SJCRH30 (cell line): ENCODE measurements around the gene HERC2. TPM values are rescaled to one million over a fixed set of nuclear protein-coding genes. Genes with fewer than 3 reads are reported as not detected.
A peak's percentile ranks its signal among the peaks of the same experiment; 100 is the strongest.
"Not testable (repeated sequence)": the region's sequence is repeated elsewhere in the genome, so short reads cannot be mapped to it uniquely, and the experiment has no call there.

Experiments used
- DNase-seq, 2 experiments: peaks; one replicate each; pipeline ENCODE4 v3.0.0-alpha.2; 2015 to 2020
- H3K27ac ChIP-seq: fragments of 250-450 bp; sonication (Bioruptor Pico); 2 replicates; pipeline ENCODE4 v1.5.1; 2020; ENCODE audit warnings: mild to moderate bottlenecking, moderate library complexity
- H3K27me3 ChIP-seq: fragments of 250-450 bp; sonication (Bioruptor Pico); 2 replicates; pipeline ENCODE4 v1.5.1; 2020; ENCODE audit warnings: mild to moderate bottlenecking, moderate library complexity
- H3K36me3 ChIP-seq: fragments of 250-450 bp; sonication (Bioruptor Pico); 2 replicates; pipeline ENCODE4 v1.5.1; 2020; ENCODE audit warnings: mild to moderate bottlenecking, moderate library complexity
- H3K4me1 ChIP-seq: fragments of 250-450 bp; sonication (Bioruptor Pico); 2 replicates; pipeline ENCODE4 v1.5.1; 2020; ENCODE audit warnings: mild to moderate bottlenecking, moderate library complexity
- H3K4me3 ChIP-seq: fragments of 250-450 bp; sonication (Bioruptor Pico); 2 replicates; pipeline ENCODE4 v1.5.1; 2020; ENCODE audit warnings: mild to moderate bottlenecking, moderate library complexity
- H3K9me3 ChIP-seq: fragments of 250-450 bp; sonication (Bioruptor Pico); replicated peaks from 2 replicates; pipeline ENCODE4 v1.5.1; 2020; ENCODE audit warnings: mild to moderate bottlenecking, moderate library complexity
- total RNA-seq: library from RNA; depleted of rRNA; stranded (reverse); fragments of >200 nt; shearing (Covaris generic); gene quantifications from 2 replicates; pipeline ENCODE4 v1.2.3, GENCODE V29; 2014

The HERC2 gene
- total RNA-seq, 1 experiment from 2014 or later = 41.2 TPM

GRCh38 chr15:28294560-28294959 is 27.4 kb downstream of the HERC2 start:
- DNase-seq = peak; percentile 58 to 66
- Histone ChIP-seq H3K27ac (peak overlapping the region; percentile 54), H3K36me3 (peaks cover 15% of the 10 kb centered on the region)
- H3K9me3 ChIP-seq, H3K4me1 ChIP-seq, H3K27me3 ChIP-seq, H3K4me3 ChIP-seq: not testable (repeated sequence)

GRCh38 chr15:28289694-28290463 is 32.1 kb downstream of the HERC2 start:
- H3K27me3 ChIP-seq = no peaks in the 10 kb centered on the region

GRCh38 chr15:28288830-28289693 is 32.9 kb downstream of the HERC2 start:
- not testable (repeated sequence) for H3K27me3 ChIP-seq, H3K4me1 ChIP-seq, H3K4me3 ChIP-seq, DNase-seq, H3K9me3 ChIP-seq, H3K27ac ChIP-seq
- H3K36me3 ChIP-seq = peaks cover 15% of the 10 kb centered on the region

More at GRCh38 chr15:28289694-28290463, 32.1 kb downstream of the HERC2 start:
- DNase-seq = no peak
- Histone ChIP-seq H3K9me3 (no peaks in the 10 kb centered on the region), H3K36me3 (peaks cover 15% of the 10 kb centered on the region), H3K27ac (no peak overlapping the region), H3K4me3 (no peak overlapping the region), H3K4me1 (no peaks in the 10 kb centered on the region)

GRCh38 chr15:28286659-28287058 is 35.3 kb downstream of the HERC2 start:
- DNase-seq, H3K9me3 ChIP-seq, H3K27me3 ChIP-seq, H3K4me3 ChIP-seq, H3K27ac ChIP-seq, H3K4me1 ChIP-seq: not testable (repeated sequence)
- H3K36me3 ChIP-seq = peaks cover 21% of the 10 kb centered on the region

- no peak for DNase-seq
- no peaks in the 10 kb centered on the region for H3K27me3 ChIP-seq
- H3K27ac ChIP-seq = no peak overlapping the region
- H3K4me3 ChIP-seq = no peak overlapping the region
- H3K4me1 ChIP-seq = no peaks in the 10 kb centered on the region
- H3K36me3 ChIP-seq = peaks cover 16% of the 10 kb centered on the region
- H3K9me3 ChIP-seq = no peaks in the 10 kb centered on the region
These were observed 35.9 kb downstream of the HERC2 start for GRCh38 chr15:28286031-28286430.

GRCh38 chr15:28281876-28282275 is 40.1 kb downstream of the HERC2 start:
- no peaks in the 10 kb centered on the region for H3K4me1 ChIP-seq
- H3K36me3 ChIP-seq = peaks cover 18% of the 10 kb centered on the region
- no peak overlapping the region for H3K27ac ChIP-seq
- H3K27me3 ChIP-seq = no peaks in the 10 kb centered on the region
- DNase-seq = no peak
- H3K9me3 ChIP-seq = no peaks in the 10 kb centered on the region
- no peak overlapping the region for H3K4me3 ChIP-seq

- no peak for DNase-seq
- Histone ChIP-seq H3K4me3 (no peak overlapping the region), H3K9me3 (no peaks in the 10 kb centered on the region), H3K4me1 (no peaks in the 10 kb centered on the region), H3K27ac (no peak overlapping the region), H3K36me3 (peaks cover 17% of the 10 kb centered on the region), H3K27me3 (no peaks in the 10 kb centered on the region)
These were observed 47.3 kb downstream of the HERC2 start for GRCh38 chr15:28274635-28275034.

GRCh38 chr15:28273873-28274610 is 47.9 kb downstream of the HERC2 start:
- H3K4me3 ChIP-seq = no peak overlapping the region
- DNase-seq = no peak
- H3K4me1 ChIP-seq = no peaks in the 10 kb centered on the region
- no peak overlapping the region for H3K27ac ChIP-seq
- H3K36me3 ChIP-seq = peaks cover 16% of the 10 kb centered on the region
- no peaks in the 10 kb centered on the region for H3K9me3 ChIP-seq
- no peaks in the 10 kb centered on the region for H3K27me3 ChIP-seq

GRCh38 chr15:28273468-28273867 is 48.5 kb downstream of the HERC2 start:
- Histone ChIP-seq H3K4me1 (no peaks in the 10 kb centered on the region), H3K27ac (no peak overlapping the region), H3K27me3 (no peaks in the 10 kb centered on the region), H3K36me3 (peaks cover 20% of the 10 kb centered on the region), H3K9me3 (no peaks in the 10 kb centered on the region), H3K4me3 (no peak overlapping the region)
- no peak for DNase-seq

GRCh38 chr15:28272587-28272986 is 49.4 kb downstream of the HERC2 start:
- no peak overlapping the region for H3K4me3 ChIP-seq
- no peak overlapping the region for H3K27ac ChIP-seq
- H3K9me3 ChIP-seq = no peaks in the 10 kb centered on the region
- H3K4me1 ChIP-seq = no peaks in the 10 kb centered on the region
- H3K27me3 ChIP-seq = no peaks in the 10 kb centered on the region
- DNase-seq = no peak
- peaks cover 27% of the 10 kb centered on the region for H3K36me3 ChIP-seq

GRCh38 chr15:28271697-28272260 is 50.2 kb downstream of the HERC2 start:
- H3K27ac ChIP-seq = no peak overlapping the region
- peaks cover 27% of the 10 kb centered on the region for H3K36me3 ChIP-seq
- H3K9me3 ChIP-seq = no peaks in the 10 kb centered on the region
- H3K4me3 ChIP-seq = no peak overlapping the region
- no peaks in the 10 kb centered on the region for H3K27me3 ChIP-seq
- no peak for DNase-seq
- H3K4me1 ChIP-seq = no peaks in the 10 kb centered on the region

GRCh38 chr15:28269097-28269496 is 52.9 kb downstream of the HERC2 start:
- no peaks in the 10 kb centered on the region for H3K9me3 ChIP-seq
- H3K36me3 ChIP-seq = peaks cover 37% of the 10 kb centered on the region
- DNase-seq = no peak
- no peak overlapping the region for H3K4me3 ChIP-seq
- no peak overlapping the region for H3K27ac ChIP-seq
- H3K27me3 ChIP-seq = no peaks in the 10 kb centered on the region
- H3K4me1 ChIP-seq = no peaks in the 10 kb centered on the region

GRCh38 chr15:28267727-28268126 is 54.3 kb downstream of the HERC2 start:
- DNase-seq = no peak
- H3K27ac ChIP-seq = no peak overlapping the region
- no peaks in the 10 kb centered on the region for H3K9me3 ChIP-seq
- peaks cover 40% of the 10 kb centered on the region for H3K36me3 ChIP-seq
- no peaks in the 10 kb centered on the region for H3K27me3 ChIP-seq
- H3K4me3 ChIP-seq = no peak overlapping the region
- no peaks in the 10 kb centered on the region for H3K4me1 ChIP-seq

- H3K9me3 ChIP-seq = no peaks in the 10 kb centered on the region
- DNase-seq = no peak
- H3K36me3 ChIP-seq = peaks cover 44% of the 10 kb centered on the region
- no peak overlapping the region for H3K27ac ChIP-seq
- H3K27me3 ChIP-seq = no peaks in the 10 kb centered on the region
- no peaks in the 10 kb centered on the region for H3K4me1 ChIP-seq
- no peak overlapping the region for H3K4me3 ChIP-seq
These were observed 56.5 kb downstream of the HERC2 start for GRCh38 chr15:28265334-28266019.
